GM19035 (cell line): ENCODE measurements around the gene KIRREL3.
A peak's percentile ranks its signal among the peaks of the same experiment; 100 is the strongest.

Experiments used
- ATAC-seq: cut with Tn5 transposase; IDR thresholded peaks from one replicate; pipeline ENCODE4 v1.9.1; 2021; ENCODE audit not compliant: unreplicated experiment

KIRREL3 gene

DNA sequence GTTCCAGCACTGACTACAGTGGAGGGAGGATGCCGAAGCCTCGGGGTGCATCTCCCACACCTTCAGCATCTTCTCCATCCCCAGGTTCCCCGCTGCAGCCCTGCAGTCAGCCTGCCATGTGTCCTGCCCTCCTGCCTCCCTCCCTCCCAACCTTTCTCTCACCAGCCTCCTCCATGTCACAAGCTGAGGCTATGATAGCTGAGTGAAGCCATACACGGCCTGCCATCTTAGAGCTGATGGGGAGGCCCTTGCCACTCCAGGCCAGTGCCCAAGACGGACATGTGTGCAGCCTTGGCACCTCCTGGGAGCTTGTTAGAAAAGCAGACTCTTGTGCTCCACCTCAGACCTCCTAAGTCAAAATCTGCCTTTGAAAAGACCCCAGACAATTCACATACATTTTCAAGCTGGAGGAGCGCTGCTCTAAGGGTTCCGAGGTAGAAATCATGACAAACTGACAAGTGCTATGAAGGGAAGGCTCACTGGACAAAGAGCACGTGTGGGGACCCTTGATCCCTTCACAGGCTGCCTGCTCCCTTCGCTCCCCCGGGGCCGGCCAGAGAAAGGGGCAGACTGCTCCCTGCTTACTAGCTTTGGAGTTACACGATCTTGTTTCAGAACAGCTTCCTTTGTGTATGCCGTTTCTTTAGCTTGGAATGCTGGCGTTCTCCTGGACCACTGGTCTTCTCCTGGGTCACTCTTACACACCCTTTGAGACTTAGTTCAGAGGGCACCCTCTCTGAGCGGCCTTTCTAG lies 521.2 kb downstream of the KIRREL3 start:
- ATAC-seq, result no peak

DNA sequence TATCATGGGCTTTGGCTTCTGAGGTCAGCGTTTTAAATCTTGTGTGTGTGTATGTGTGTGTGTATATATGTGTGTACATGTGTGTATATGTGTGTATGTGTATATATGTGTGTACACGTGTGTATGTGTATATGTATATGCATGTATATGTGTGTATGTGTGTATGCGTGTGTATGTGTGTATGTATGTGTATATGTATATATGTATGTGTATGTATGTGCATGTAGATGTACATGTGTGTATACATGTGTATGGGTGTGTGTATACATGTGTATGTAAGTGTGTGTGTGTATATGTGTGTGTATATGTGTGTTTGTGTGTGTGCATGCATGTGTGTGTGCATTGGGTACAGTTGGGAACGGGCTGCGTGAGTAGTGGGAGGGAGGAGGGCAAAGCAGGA lies 522.1 kb downstream of the KIRREL3 start:
- no peak for ATAC-seq

DNA sequence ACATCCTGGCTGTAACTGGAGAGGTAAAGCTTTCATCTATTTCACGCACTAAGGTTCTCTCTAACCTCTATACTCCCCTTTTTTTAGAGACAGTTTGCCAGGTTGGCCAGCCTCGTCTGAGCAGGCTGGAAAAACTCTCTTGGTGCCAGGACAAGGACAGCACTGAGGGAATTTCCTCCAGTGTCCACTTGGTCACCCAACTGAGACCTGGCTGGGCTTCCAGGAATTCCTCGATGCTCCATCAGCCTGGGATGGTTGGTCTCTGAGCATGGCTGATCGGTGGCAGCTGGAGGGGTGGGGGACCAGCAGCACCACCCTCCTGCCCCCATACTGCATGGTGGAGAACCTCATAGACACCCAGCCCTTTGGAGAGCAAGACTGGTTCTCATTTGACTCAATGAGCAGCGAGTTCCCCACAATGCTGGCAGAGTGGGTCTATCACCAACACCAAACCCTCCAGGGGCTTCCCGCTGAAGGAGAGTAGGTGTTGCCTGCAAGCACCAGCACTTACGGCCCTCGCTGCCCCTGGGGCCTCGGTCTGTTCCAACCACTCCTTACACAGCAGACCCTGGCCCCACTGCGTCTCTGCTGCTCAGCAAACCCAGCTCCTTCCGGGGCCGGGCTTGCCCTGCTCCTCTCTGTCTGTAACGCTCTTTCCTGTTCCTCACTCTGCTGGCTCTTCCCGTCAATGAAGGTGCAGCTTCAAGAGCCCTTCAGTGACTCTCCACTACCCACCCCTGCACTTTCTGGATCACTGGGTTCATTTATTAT lies 522.9 kb downstream of the KIRREL3 start:
- no peak for ATAC-seq

DNA sequence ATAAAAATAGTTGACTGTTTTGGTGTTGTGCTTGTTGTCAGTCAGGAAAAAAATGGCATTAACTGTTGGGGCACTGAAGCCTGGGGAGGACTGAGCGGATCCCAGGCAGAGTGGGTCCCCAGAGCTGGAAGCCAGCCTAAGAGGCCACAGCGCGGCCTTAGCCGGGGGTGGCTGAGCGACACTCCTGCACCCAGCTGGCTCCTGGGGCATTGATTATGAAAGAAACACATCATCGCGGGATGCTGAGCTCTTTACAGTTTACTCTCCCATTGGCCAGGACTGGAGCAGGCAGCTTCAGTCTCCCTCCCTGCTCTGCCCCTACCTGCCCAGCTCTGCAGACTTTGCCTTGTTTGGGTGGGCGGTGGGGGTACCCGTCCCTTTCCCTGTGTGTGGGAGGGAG lies 523.6 kb downstream of the KIRREL3 start:
- no peak for ATAC-seq

DNA sequence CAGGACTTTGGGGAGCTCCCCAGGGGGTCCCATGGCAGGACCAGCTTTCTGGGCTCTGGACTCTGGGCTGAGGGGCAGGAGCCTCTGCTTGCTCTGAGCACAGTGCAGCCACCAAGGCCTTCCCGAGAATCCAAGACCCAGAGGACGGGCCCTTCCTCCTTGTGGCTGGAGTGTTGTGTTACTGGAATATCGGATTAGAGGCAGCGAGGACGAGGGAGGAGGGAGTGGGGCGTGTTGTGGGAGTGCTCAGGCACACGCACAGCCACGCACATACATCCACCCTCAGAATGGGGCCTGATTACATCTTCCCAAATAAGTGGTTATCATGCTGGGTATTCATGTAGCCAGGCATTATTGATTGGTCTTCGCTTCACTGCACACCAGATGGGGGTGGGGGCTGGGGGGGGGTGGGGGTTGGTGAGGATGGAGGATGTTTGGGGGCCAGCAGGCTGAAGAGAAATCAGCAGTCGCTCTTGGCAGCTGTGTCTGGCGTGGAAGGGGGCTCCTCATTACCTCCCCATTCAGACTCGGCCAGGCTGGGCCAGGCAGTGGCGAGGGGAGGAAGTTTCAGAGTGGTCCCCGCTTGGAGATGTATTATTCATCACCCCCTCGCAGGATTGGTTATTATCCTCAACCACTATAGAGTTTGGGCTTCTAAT lies 524.2 kb downstream of the KIRREL3 start:
- no peak for ATAC-seq

DNA sequence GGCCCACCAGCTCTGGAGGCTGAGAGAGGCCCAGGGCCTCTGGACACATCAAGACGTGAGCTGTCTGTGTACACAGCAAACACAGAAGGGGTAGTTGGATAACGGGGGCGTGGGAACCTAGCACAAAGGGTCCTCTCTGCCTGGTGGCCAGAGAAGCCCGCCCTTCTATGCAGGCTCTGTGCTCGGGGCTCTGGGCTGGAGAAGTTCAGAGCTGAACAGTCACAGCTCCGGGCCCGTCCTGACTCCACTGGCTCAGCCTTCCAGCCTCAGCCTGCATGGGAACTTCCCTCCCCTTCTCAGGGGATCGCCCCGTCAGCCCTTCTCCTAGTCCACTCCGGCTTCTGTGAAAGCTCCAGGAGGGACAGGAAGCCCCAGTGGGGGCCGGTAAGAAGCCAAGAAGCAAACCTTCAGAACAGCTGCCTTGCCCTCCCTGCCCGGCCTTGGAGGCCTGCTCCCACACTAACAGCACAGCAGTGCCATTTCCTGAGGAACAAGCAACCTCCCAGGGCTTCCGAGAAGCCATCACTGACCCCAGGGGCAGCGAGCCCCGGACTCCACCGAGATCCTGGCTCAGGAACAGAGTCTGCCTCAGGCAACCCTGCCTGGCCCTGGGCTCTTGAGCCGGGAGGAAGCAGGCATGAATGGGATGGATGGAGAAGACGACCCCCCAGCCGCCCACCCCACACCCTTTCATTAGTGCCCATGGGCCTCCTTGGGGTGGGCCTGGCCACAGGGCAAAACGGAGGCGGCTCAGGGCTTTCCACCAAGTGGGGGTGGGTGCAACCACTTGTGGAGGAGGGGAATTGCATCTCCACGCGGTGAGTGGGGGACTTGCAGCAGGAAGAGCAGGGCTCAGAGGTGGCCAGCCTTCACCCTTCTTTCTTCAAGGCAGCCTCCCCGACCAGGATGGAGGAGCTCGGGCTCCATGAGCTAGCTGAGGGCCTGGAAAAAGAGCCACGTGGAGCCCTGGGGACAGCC lies 525.3 kb downstream of the KIRREL3 start:
- no peak for ATAC-seq

DNA sequence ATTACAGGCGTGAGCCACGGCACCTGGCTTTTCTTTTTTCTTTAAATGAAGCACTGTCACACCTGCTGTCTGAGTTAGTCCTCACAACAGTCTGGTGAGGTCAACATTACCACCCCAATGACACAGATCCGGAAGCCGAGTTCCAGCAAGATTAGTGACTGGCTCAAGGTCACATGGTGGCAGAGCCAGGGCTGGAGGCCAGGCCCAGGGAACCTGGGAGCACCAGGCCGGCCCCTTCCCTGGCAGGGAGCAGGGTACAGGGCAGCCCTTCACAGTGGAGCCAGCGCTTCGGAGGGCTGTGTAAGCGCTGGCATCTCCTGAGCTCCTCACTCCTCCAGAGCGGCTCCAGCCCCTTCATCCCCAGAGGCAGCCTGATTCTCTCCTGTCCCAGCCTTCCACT lies 526.4 kb downstream of the KIRREL3 start:
- ATAC-seq, result no peak

DNA sequence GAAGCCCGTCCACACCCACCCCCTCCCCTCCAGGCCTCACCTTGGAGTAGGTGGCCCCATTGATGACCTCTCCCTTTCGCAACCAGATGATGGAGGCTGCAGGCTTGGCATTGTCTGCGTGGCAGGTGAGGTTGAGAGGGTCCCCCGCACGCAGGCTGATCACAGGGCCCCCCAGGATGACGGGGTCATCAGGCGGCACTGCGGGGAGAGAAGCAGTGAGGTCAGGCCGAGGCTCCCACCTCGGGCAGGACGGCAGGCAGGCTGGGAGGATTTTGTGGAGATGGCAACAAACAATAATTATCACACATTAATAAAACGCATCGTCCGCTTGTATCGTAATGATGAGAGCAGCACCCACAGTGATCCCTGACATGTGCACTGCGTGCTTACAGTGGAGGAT lies 527.3 kb downstream of the KIRREL3 start:
- no peak for ATAC-seq

DNA sequence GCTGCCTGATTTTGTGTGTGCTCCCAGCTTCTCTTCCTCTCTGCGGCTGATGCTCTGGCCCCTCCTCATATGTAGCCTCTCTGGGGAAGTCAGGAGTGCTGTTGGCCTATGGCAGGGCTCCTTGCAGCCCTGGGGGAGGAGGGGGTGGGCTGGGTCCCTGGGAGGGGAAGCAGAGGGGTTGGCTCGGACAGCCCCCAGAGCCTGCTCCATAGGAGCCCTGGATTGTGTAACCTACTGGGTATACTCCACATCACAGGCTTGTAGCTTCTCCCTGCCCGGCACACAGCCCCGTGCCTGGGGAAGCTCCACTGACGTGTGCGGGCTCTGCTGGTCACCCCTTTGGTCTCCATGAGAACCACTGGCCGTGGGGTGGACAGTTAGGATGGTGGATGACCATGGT lies 531.3 kb downstream of the KIRREL3 start:
- no peak for ATAC-seq

DNA sequence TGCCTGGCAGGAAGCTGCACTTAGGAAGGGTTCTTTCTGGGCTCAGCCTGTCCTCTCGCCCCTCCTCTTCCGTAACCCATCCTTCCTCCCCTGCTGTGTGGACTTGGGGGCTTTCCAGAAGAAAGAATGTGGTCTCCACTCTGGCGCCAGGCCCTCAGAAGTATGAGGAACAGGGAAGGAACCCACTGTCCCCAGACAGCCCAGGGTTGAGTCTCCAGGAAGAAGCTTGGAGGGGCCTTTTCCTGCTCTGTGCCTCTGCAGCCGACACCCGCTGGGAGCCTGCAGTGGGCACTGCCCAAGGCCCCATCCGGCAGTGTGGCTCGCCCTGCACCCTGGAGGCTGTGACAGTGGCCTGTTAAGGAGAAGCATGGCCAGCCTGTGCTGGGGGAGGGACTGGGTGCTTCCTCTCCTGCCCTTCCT lies 532.5 kb downstream of the KIRREL3 start:
- ATAC-seq, result no peak

DNA sequence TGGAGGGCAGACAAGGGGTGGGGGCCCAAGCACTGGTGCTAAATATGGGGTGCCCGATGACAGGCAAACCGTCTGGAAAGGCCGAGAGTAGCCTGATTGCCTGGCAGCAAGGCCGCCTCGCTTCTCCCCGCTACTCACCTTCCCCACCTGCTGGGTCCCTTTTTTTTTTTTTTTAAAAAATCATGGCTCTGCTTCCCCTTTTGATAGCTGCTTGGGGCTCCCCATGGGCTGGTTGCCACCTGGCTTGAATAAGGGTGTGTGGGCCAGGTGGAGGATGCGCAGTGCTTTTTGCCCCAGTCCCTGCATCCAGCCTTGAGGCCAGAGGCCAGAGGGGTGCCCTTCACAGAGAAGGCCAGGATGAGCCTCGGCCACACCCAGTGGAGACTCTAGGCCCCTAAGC lies 533.1 kb downstream of the KIRREL3 start:
- no peak for ATAC-seq

DNA sequence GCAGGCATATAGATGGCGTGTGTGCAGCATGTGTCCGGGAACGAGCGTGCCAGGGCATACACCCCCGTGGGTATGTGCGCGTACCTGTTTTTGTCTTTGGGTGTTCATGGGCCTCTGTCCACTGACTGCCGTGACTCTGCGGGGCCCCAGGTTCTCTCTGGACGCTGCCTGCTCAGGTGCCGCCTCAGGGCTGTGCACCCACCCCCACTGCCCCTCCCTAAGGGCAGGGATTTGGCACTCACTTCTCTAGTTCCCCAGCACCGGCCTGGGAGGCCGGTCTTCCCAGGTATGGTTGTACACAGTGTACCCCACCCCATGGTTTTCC lies 533.6 kb downstream of the KIRREL3 start:
- ATAC-seq, result no peak

DNA sequence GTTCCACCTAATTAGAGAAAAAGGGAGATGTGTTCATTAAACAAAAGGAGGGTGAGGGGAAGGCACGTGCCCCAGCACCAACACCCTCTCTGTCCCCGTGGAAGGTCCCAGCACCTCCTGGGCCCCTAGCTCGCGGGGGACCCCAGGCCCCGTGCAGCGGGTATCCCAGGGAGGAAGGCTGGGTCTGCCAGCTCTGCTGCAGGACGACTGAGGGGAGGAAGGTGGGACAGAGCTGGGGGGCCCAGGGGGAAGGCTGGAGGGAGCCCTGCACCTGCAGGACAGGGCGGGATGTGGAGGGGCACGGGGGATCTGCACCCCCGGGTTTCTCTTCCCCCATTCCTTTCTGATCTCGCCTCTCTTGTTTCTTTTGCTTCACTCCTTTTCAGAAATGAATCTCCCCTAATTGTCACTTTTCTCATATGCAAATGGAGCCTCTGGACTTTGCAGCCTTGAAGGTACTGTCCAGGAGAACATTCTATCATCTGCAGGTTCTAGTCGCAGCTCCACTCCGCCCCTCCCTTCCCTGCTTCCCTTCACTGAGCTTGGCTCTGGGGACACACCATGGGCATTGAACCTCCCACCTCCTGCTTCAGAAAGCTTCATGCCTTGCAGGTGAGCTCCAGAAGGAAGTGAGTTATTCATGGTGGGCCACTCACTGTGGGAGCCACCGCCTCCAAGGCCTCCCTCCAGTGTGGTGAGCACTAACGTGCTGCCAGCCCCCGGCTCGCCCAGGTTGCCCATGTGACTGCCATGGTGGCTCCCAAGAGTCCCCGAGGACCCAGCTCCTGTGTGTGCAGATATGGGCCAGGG lies 534.1 kb downstream of the KIRREL3 start:
- peak; percentile 4 for ATAC-seq

DNA sequence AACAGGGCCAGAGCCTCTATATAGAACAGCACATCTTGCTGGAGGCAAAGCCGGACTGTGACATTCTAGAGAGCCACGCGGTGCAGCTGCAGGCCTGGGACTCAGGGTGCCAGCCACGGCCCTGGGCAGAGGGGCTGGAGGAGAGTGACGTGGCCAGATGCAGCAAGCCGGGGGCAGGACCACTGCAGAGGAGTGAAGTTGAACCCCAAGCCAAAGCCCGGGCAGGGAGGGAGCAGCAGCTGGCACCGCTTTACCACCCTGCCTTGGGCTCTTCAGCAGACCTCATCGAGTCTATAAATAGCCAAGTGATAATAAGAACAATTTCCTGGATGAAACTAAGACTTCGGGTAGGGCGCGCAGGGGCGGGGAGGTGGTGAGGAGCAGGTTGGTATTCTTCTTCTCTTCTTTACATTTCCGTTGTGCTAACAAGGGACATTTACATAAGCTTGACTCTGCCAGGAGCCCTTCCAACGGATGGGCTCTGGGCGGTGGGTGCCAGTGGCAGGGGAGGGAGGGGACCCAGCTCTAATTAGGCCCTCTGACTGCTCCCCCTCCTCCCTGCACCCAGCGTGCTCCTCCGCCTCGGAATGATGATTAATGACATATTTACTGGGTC lies 534.9 kb downstream of the KIRREL3 start:
- ATAC-seq, result peak; percentile 73

DNA sequence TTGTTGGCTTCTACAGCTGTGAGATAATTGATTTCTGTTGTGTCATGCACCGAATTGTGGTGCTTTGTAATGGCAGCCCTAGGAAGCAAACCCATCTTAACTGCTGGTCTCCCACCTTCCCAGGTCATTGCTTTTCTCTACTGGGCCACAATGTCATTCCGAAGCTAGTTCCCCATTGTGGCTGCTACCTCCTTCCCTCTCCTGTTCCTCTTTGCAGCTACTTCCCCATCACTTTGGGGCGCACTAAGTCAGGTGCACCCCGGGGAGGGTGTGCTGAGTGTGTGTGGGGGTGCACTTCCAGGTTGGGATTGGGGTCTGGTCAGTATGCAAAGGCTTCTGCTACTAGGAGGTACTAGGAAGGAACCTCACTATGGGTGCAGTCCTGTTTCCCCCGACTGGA lies 535.8 kb downstream of the KIRREL3 start:
- ATAC-seq, result no peak

DNA sequence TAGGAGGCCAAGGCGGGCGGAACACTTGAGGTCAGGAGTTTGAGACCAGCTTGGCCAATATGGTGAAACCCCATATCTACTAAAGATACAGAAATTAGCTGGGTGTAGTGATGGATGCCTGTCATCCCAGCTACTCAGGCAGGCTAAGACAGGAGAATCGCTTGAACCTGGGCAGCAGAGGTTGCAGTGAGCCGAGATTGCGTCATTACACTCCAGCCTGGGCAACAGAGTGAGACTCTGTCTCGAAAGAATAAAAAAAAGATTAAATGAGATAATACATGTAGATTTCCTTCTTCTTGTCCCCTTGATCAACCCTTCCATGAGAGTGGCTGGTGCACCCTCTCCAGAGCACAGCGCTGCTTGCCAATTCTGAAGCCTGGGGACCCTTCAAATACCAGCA lies 538.1 kb downstream of the KIRREL3 start:
- ATAC-seq, result no peak

DNA sequence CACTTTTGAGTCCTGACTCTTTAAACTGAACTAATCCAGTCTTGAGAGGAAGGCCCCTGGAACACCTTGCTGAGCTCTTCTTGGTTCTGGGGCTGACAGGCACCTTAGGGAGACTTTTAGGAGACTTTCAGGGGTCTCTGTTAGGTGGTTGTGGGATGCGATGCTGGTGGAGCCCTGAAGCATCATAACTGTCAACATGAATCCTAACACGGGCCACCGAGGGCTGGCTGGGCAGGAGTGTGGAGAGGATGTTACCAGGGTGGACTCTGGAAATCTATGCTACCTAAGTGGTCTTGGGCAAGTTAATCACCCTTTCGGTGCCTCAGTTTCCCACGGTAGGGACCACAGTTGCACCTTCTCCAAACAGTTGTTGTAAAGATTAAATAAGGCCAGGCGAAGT lies 538.6 kb downstream of the KIRREL3 start:
- ATAC-seq, result no peak

DNA sequence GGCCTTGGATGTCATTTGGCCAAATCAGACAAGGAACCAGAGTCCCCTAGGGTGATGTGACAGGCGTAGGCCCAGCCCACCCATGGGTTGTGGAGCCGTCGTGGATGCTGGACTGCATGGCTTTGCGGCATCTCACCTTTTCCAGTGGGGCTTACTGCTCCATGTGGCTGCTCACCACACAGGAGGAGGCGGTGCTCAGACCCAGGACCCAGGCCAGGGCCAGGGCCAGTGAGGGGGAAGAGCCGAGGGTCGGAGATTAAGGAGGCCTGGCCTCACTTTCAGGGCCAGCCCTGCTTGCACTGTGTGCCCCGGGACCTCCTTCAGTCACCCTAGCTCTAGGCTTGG lies 539.5 kb downstream of the KIRREL3 start:
- no peak for ATAC-seq

DNA sequence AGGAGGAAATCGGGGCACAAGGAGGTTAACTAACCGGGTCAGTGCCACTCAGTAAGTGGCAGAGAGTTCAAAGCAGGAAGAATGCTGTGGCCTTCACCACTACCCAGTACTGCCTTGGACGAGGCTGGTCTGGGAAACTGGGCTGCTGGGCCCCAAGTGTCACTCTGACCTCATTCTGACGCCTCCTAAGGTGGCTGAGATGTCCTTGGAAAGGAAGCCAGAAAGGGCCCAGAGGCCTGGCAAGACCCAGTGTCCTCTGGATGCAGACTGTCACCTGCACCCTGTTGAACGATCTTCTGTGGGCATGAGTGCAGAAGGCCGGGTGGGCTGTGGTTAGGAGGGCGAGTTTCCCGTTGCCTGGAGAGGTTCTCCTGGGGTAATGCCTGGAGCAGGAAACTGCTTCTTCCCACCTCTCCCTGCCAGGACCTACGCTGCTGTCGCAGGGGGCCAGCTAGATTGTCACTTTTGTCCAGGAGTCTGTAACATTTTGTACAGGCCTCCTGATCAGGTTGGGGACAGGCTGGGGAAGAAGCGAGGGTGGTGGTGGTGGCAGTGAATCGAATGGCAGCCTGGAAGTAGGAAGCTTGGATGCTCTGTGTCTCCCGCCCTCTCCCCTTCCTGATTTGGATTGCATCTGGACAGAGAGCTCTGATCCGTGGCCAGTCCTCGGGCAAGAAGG lies 540.0 kb downstream of the KIRREL3 start:
- ATAC-seq, result no peak
